ENCODE results near the gene TUBGCP2.

GRCh38 chr10:133271521-133272300 is 37.0 kb downstream of the TUBGCP2 start:
- TF ChIP-seq CTCF (IDR thresholded peaks at IDR 0.05) = no peak
- no peak for TF ChIP-seq POLR2A (IDR thresholded peaks at IDR 0.05)
- TF ChIP-seq EP300 (IDR thresholded peaks at IDR 0.05) = no peak

All from suprapubic skin (tissue), 3 donors.